22Rv1 (cell line): ENCODE results near the gene TTYH1.

ENCODE experiments used
- H3K27ac ChIP-seq: fragments of 450-650 bp; 2 replicates; pipeline ENCODE4 v1.5.1; 2017
- ZFX ChIP-seq: fragments of 450-650 bp; IDR thresholded peaks from 2 replicates; pipeline ENCODE4 v1.6.1; 2017; ENCODE audit warnings: antibody characterized with exemption, borderline replicate concordance
- TF ChIP-seq, protein P1 (sequence below): fragments of 450-650 bp; IDR thresholded peaks from 2 replicates; pipeline ENCODE4 v1.5.1; 2017; ENCODE audit warnings: mild to moderate bottlenecking

The TTYH1 gene

DNA sequence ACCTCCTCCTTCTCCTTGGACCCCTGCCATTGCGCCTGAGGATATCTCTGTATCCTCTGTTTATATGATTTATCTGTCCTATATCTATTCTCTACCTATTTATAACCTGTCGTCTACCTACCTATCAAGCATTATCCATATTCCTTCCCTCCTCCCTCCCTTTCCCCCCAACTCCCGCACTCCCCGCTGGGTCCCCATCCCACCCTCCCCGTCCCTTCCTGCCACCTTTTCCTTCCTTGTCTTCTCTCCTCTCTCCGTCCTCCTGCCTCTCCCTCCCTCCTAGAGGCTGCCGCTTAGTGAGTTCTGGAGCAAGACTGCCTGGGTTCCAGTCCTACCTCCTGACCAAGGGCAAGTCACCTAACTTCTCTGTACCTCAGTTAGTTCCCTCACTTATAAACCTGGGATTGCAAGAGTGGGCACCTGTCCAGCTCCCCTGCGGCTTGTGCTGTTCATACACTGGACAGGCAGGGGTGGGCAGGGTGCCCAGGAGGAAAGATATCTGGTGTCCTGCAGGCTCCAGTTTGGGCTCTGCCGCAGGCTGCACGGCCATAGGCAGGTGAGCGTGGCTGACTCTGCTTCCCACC lies 16.1 kb downstream of the TTYH1 start:
- TF ChIP-seq, protein P1, sequence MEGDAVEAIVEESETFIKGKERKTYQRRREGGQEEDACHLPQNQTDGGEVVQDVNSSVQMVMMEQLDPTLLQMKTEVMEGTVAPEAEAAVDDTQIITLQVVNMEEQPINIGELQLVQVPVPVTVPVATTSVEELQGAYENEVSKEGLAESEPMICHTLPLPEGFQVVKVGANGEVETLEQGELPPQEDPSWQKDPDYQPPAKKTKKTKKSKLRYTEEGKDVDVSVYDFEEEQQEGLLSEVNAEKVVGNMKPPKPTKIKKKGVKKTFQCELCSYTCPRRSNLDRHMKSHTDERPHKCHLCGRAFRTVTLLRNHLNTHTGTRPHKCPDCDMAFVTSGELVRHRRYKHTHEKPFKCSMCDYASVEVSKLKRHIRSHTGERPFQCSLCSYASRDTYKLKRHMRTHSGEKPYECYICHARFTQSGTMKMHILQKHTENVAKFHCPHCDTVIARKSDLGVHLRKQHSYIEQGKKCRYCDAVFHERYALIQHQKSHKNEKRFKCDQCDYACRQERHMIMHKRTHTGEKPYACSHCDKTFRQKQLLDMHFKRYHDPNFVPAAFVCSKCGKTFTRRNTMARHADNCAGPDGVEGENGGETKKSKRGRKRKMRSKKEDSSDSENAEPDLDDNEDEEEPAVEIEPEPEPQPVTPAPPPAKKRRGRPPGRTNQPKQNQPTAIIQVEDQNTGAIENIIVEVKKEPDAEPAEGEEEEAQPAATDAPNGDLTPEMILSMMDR: peak; percentile 15
- no peak for TF ChIP-seq ZFX
- peak overlapping the region; percentile 82 for H3K27ac ChIP-seq

- peak overlapping the region; percentile 82 for H3K27ac ChIP-seq
- no peak for TF ChIP-seq ZFX
- TF ChIP-seq, protein P1: no peak
Measured at GRCh38 chr19:54432144-54432738, 17.0 kb downstream of the TTYH1 start.

- TF ChIP-seq ZFX: no peak
- TF ChIP-seq, protein P1: no peak
- H3K27ac ChIP-seq: no peak overlapping the region
Measured at GRCh38 chr19:54433697-54434096, 18.4 kb downstream of the TTYH1 start.

DNA sequence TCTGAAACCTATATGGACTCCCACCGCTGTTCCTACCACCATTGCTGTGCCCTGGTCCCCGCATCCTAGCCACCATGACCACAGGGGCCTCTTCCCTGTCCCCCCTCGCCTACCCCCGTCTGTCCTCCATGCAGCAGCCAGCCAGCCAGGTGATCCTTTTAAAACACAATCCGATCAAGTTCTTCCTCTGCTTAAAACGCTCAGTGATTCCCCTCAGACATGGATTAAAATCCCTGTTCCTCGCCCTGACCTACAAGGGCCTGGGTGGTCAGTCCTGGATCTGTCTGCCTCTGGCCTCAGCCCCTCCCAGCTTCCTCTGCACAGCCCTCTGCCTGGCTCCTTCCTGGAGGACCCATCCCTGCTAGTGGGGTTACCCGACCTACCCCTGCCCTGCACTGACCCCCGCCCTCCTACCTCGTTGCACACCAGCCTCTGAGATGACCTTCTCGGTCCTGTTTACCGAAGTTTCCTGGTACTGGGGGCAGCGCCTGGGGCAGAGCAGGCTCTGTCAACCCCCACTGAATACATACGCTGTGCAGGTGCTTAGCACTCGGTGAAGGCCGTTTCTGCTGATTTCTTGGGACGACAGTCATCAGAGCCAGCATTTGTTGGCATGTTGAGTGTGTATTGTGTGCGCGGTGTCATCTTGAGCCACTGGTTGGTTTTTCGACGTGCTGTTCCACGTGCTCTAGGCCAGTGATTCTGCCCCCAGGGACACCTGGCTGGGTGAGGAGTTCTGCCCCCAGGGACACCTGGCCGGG lies 19.0 kb downstream of the TTYH1 start:
- H3K27ac ChIP-seq: no peak overlapping the region
- TF ChIP-seq, protein P1: no peak
- TF ChIP-seq ZFX: no peak

GRCh38 chr19:54434873-54435214 lies 19.6 kb downstream of the TTYH1 start:
- no peak overlapping the region for H3K27ac ChIP-seq
- TF ChIP-seq, protein P1: no peak
- no peak for TF ChIP-seq ZFX

- TF ChIP-seq, protein P1: no peak
Measured at GRCh38 chr19:54435551-54436016, 20.3 kb downstream of the TTYH1 start.

DNA sequence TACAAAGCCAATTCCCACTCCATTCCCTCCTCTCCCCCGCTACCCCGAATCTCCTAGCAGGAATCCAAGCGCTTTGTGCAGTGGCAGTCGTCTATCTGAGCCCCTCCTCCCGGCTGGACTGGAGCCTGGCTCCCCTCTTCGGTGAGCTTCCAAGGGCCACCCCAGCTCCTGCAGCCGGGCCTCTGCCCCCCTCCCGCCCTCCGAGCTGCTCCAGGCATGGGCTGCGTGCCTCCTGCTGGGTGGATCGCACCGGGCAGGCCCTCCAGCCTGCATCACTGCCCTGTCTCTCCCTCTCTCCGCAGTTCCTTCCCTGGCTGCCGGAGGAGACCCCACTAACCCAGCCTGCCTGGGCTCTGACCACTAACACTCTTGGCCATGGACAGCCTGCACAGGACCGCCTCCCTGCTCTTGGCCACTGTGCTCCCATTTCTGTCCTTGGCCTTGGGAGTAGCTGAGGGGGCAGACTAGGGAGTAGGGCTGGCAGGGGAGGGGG lies 20.8 kb downstream of the TTYH1 start:
- TF ChIP-seq ZFX: no peak
- TF ChIP-seq, protein P1: no peak
- H3K27ac ChIP-seq: no peak overlapping the region

More at GRCh38 chr19:54435551-54436016, 20.3 kb downstream of the TTYH1 start:
- no peak overlapping the region for H3K27ac ChIP-seq
